ENCODE measurements around the gene LRRC27.

The LRRC27 gene

GRCh38 chr10:132306864-132307751 is 24.9 kb upstream of the LRRC27 start:
- TF ChIP-seq, protein P1, sequence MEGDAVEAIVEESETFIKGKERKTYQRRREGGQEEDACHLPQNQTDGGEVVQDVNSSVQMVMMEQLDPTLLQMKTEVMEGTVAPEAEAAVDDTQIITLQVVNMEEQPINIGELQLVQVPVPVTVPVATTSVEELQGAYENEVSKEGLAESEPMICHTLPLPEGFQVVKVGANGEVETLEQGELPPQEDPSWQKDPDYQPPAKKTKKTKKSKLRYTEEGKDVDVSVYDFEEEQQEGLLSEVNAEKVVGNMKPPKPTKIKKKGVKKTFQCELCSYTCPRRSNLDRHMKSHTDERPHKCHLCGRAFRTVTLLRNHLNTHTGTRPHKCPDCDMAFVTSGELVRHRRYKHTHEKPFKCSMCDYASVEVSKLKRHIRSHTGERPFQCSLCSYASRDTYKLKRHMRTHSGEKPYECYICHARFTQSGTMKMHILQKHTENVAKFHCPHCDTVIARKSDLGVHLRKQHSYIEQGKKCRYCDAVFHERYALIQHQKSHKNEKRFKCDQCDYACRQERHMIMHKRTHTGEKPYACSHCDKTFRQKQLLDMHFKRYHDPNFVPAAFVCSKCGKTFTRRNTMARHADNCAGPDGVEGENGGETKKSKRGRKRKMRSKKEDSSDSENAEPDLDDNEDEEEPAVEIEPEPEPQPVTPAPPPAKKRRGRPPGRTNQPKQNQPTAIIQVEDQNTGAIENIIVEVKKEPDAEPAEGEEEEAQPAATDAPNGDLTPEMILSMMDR (IDR thresholded peaks at IDR 0.05; ENCODE audit: low read depth, low read length, missing control alignments) = no peak
- DNase-seq (ENCODE audit: extremely low read depth, low read depth) = no peak
- H3K4me3 ChIP-seq (replicated peaks; ENCODE audit: low read depth, low read length) = peak overlapping the region; percentile 54

DNA sequence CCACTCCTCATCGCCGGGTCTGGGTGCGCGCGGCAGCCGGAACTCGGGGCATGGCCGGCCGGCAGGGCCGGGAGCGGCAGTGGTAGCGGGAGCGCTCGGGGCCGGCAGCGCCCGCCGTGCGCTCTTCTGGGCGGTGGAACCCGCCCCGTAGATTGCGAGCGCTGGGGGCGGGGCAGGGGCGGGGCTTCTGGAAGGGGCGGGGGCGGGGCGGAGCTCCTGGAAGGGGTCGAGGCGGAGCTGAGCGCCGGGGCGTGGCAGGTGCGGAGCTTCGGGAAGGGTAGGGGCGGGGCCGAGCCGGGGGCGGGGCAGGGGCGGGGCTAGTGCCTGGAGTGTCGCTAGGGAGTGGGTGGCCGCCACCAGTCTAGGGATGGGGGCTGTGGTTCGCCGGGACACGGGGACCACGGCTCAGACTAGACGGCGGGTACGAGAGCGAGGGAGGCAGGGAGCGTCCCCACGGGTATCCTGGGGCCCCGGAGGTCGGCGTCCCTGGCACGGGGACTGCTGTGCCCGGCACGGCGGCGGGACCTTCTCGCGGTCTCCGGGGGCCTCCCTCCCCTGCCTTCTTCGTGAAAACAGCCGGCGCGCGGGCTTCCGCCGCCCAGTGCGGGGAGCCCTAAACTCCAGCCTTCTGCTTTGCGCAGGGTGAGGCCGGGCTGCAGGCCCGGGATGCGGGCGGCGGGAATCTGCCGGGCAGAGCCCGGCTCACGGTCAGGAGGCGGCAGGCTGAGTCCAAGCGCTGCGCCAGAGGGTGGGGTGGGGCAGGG is 24.0 kb upstream of the LRRC27 start, which contains the start of gene STK32C:
TSS of gene STK32C (minus strand) at position 128 of the 764 bp plus-strand sequence. CDS start at position 11, 117 bp downstream.
- TF ChIP-seq, protein P1 (IDR thresholded peaks at IDR 0.05; ENCODE audit: low read depth, low read length, missing control alignments) = no peak

GRCh38 chr10:132308587-132309470 is 23.2 kb upstream of the LRRC27 start:
- TF ChIP-seq, protein P1 (IDR thresholded peaks at IDR 0.05; ENCODE audit: low read depth, low read length, missing control alignments) = no peak
- H3K4me3 ChIP-seq (replicated peaks; ENCODE audit: low read depth, low read length) = peak overlapping the region; percentile 55
- no peak for DNase-seq (ENCODE audit: extremely low read depth, low read depth)

More for the DNA sequence above, 24.0 kb upstream of the LRRC27 start, which contains the start of gene STK32C:
- peak within 1 kb of the TSS; percentile 55 for H3K4me3 ChIP-seq (replicated peaks; ENCODE audit: low read depth, low read length)
- DNase-seq (ENCODE audit: extremely low read depth, low read depth) = no peak

DNA sequence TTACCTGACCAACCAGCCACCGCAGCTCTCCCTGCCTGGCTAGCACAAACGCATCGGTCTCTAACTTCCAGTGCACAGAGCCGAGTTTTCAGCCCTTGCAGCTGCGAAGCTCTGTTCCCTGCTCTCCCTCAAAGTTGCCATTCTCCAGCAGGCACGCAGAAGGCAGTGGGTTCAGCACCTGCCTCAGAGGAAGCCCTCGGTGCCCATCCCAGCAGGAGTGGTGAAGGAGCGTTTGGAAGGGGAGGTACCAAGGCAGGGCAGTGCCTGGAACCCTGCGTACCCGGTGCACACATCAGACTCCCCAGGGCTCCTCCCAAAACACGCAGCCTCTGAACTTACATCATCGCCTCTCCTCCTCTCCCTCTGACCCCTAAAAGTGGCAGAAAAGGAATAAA is 22.5 kb upstream of the LRRC27 start:
- TF ChIP-seq, protein P1 (IDR thresholded peaks at IDR 0.05; ENCODE audit: low read depth, low read length, missing control alignments) = no peak
- no peak overlapping the region for H3K4me3 ChIP-seq (replicated peaks; ENCODE audit: low read depth, low read length)
- DNase-seq (ENCODE audit: extremely low read depth, low read depth) = no peak

- DNase-seq (ENCODE audit: extremely low read depth, low read depth) = no peak
- no peak overlapping the region for H3K4me3 ChIP-seq (replicated peaks; ENCODE audit: low read depth, low read length)
- TF ChIP-seq, protein P1 (IDR thresholded peaks at IDR 0.05; ENCODE audit: low read depth, low read length, missing control alignments) = no peak
These were observed 22.0 kb upstream of the LRRC27 start for GRCh38 chr10:132309879-132310591.

All from HFF-Myc (cell line).